Psoas muscle (tissue), 8 donors: ENCODE measurements around the gene MAP4K3. TPM values are rescaled to one million over a fixed set of nuclear protein-coding genes. Genes with fewer than 3 reads are reported as not detected.

Experiments
- ATAC-seq, 4 donors: fragments of 200-7000 bp; cut with Tn5 transposase; one replicate each; pipeline ENCODE4 v1.9.1; 2020; ENCODE audit warnings: moderate library complexity in 3 of 4, mild to moderate bottlenecking in 2 of 4
- DNase-seq, 2 donors: peaks; one replicate each; pipeline ENCODE4 v3.0.0-alpha.2; 2020
- H3K27ac ChIP-seq: fragments of 200-600 bp; one replicate; pipeline ENCODE4 v1.8.0; 2022
- H3K27me3 ChIP-seq, 3 donors: fragments of 200-600 bp in 1 of 3; one replicate each; pipeline versions ENCODE4 v1.6.1 to v1.8.0; 2013 to 2022; ENCODE audit warnings: low read length in 2 of 3, mild to moderate bottlenecking in 2 of 3, moderate library complexity in 1 of 3; ENCODE audit not compliant: insufficient read depth in 3 of 3
- H3K36me3 ChIP-seq, 2 donors: fragments of 200-600 bp in 1 of 2; one replicate each; pipeline versions ENCODE4 v1.6.1 to v1.8.0; 2013 to 2022; ENCODE audit warnings: low read depth in 1 of 2, mild to moderate bottlenecking in 1 of 2, moderate library complexity in 1 of 2; ENCODE audit not compliant: insufficient read depth in 1 of 2
- H3K4me1 ChIP-seq: fragments of 200-600 bp; one replicate; pipeline ENCODE4 v1.8.0; 2022
- H3K4me3 ChIP-seq: fragments of 200-600 bp; one replicate; pipeline ENCODE4 v1.8.0; 2022; ENCODE audit warnings: mild to moderate bottlenecking
- H3K9me3 ChIP-seq: fragments of 200-600 bp; one replicate; pipeline ENCODE4 v1.8.0; 2022
- CTCF ChIP-seq: fragments of 200-600 bp; IDR thresholded peaks from one replicate; pipeline ENCODE4 v1.8.0; 2022; ENCODE audit warnings: antibody characterized with exemption
- WGBS, 3 donors: extraction: QIAGEN DNeasy Blood & Tissue Kit; methylation state at CpG; one replicate each; pipeline versions ENCODE4 v1.1.6 to v1.1.7; 2013; 5-methylcytosine and 5-hydroxymethylcytosine counted together
- intact Hi-C, 2 donors: fragments of 100-400 bp; cut with DNase I; formaldehyde crosslinking; loops; one replicate each; pipeline versions ENCODE4 v1.11.0 to v1.14.2; 2022
- polyA plus RNA-seq, 3 donors: library from polyadenylated mRNA; stranded (reverse); fragments of 200-250 nt; gene quantifications; one replicate each; pipeline ENCODE4 v1.2.3, GENCODE V29; 2013
- total RNA-seq, 4 donors: library from RNA; stranded (reverse); fragmentation: NEBNext Ultra II Directional in 2 of 4; extraction: Animal tissue kit (Norgen Biotek cat#: 25700) in 2 of 4; gene quantifications; one replicate each; pipeline versions ENCODE4 v1.2.1 to v1.2.4, GENCODE V29; 2021 to 2023
- donor health status: healthy with polysubstance abuse.
- donor health status: DM: no; HTN: no; CAD: no; lungs with moderate emphysema.
- donor health status: Bipolar disorder and iron deficiency.
- donor health status: healthy.
- donor health status: DM: yes; HTN: yes; CAD: no.
- donor health status: DM: no; HTN: no; CAD: no.
- donor health status: DM: no; HTN: no; CAD: no.
- donor health status: DM: yes; HTN: yes; CAD: no.

Gene MAP4K3
- total and polyA plus RNA-seq, 7 donors: 8.4 to 47.7 (median 31.0) TPM

GRCh38 chr2:39269941-39270340 lies 167.1 kb downstream of the MAP4K3 start:
- Histone ChIP-seq H3K36me3 (peaks cover 7 to 87% of the 10 kb centered on the region in 2 donors), H3K27ac (no peak overlapping the region), H3K4me3 (no peak overlapping the region), H3K4me1 (no peaks in the 10 kb centered on the region), H3K9me3 (no peaks in the 10 kb centered on the region), H3K27me3 (no peaks in the 10 kb centered on the region)
- WGBS, 3 donors: 81 to 86% (median 84%) methylated on average over 3 of the region's 3 CpGs
- no peak for ATAC-seq
- intact Hi-C loops: no loop called here
- no peak for TF ChIP-seq CTCF
- DNase-seq: no peak

- TF ChIP-seq CTCF: no peak
- Histone ChIP-seq H3K36me3 (peaks cover 7 to 85% of the 10 kb centered on the region in 2 donors), H3K4me3 (no peak overlapping the region), H3K9me3 (no peaks in the 10 kb centered on the region), H3K4me1 (no peaks in the 10 kb centered on the region), H3K27me3 (no peaks in the 10 kb centered on the region), H3K27ac (no peak overlapping the region)
- WGBS, 3 donors: 54 to 80% (median 60%) methylated on average over 3 of the region's 3 CpGs
- intact Hi-C loops: no loop called here
- ATAC-seq: no peak
- no peak for DNase-seq
Observed at GRCh38 chr2:39266916-39267434, 170.1 kb downstream of the MAP4K3 start.

- no peaks in the 10 kb centered on the region for H3K9me3 ChIP-seq
- no peaks in the 10 kb centered on the region for H3K27me3 ChIP-seq
- DNase-seq: no peak
- no peak overlapping the region for H3K4me3 ChIP-seq
- intact Hi-C loops: no loop called here
- peaks cover 7 to 85% of the 10 kb centered on the region in 2 donors for H3K36me3 ChIP-seq
- no peak for TF ChIP-seq CTCF
- WGBS, 3 donors: 84 to 92% (median 90%) methylated on average over 3 of the region's 3 CpGs
- peak overlapping the region; percentile 49 for H3K27ac ChIP-seq
- no peaks in the 10 kb centered on the region for H3K4me1 ChIP-seq
- ATAC-seq: peak in 1 of 4 donors; percentile 55
Observed at GRCh38 chr2:39266139-39266805, 170.8 kb downstream of the MAP4K3 start.

- peaks cover 7 to 85% of the 10 kb centered on the region in 2 donors for H3K36me3 ChIP-seq
- H3K27me3 ChIP-seq: no peaks in the 10 kb centered on the region
- peak overlapping the region; percentile 49 for H3K27ac ChIP-seq
- no peak overlapping the region for H3K4me3 ChIP-seq
- DNase-seq (no peak), ATAC-seq (no peak)
- intact Hi-C loops: no loop called here
- H3K4me1 ChIP-seq: no peaks in the 10 kb centered on the region
- WGBS, 3 donors: 94 to 97% (median 96%) methylated on average over 2 of the region's 2 CpGs
- TF ChIP-seq CTCF: no peak
- no peaks in the 10 kb centered on the region for H3K9me3 ChIP-seq
Observed at GRCh38 chr2:39265315-39265714, 171.8 kb downstream of the MAP4K3 start.
